WTC11 (cell line): ENCODE measurements around the gene MCM7. TPM values are rescaled to one million over a fixed set of nuclear protein-coding genes. Genes with fewer than 3 reads are reported as not detected.

Experiments used
- ATAC-seq: fragments of 200-7000 bp; cut with Tn5 transposase; 2 replicates; pipeline ENCODE4 v1.10.0; 2021; ENCODE audit warnings: mild to moderate bottlenecking, moderate library complexity
- CTCF ChIA-PET: fragments of 300-600 bp; sonication (Branson Sonifier 250); formaldehyde crosslinking; loops from one replicate; lab custom pipeline; 2021; ENCODE audit warnings: antibody characterized with exemption; lab: Charles Lee
- POLR2A ChIA-PET: fragments of 350-600 bp; sonication (Branson Sonifier 250); formaldehyde crosslinking; loops from one replicate; lab custom pipeline; 2021; ENCODE audit warnings: antibody characterized with exemption; lab: Charles Lee
- DNase-seq: peaks from one replicate; pipeline ENCODE4 v3.0.0; 2021; ENCODE audit warnings: low spot score
- H3K27ac Mint-ChIP-seq: 2 replicates; pipeline ENCODE4 v1.8.0; 2021; ENCODE audit warnings: mixed read lengths
- H3K27me3 Mint-ChIP-seq: 2 replicates; pipeline ENCODE4 v1.8.0; 2021; ENCODE audit warnings: low read depth, mild to moderate bottlenecking, moderate library complexity, mixed read lengths
- H3K36me3 Mint-ChIP-seq: 2 replicates; pipeline ENCODE4 v1.8.0; 2021; ENCODE audit warnings: mixed read lengths
- H3K4me1 Mint-ChIP-seq: 2 replicates; pipeline ENCODE4 v1.8.0; 2022; ENCODE audit warnings: mixed read lengths
- H3K4me3 Mint-ChIP-seq: 2 replicates; pipeline ENCODE4 v1.8.0; 2021; ENCODE audit warnings: mild to moderate bottlenecking, moderate library complexity, mixed read lengths
- H3K9me3 Mint-ChIP-seq: 2 replicates; pipeline ENCODE4 v1.8.0; 2021; ENCODE audit warnings: mixed read lengths
- AFF4 ChIP-seq: sonication (generic); formaldehyde crosslinking; IDR thresholded peaks from 2 replicates; pipeline ENCODE4 v1.8.1; 2023; ENCODE audit warnings: mild to moderate bottlenecking, missing genetic modification reagents, borderline replicate concordance
- GTF2I ChIP-seq: fragments of 250-450 bp; sonication (Bioruptor Pico); conservative IDR thresholded peaks from 2 replicates; pipeline ENCODE4 v1.4.0; 2021; ENCODE audit warnings: mild to moderate bottlenecking
- IRF1 ChIP-seq: sonication (generic); formaldehyde crosslinking; IDR thresholded peaks from 2 replicates; pipeline ENCODE4 v1.8.0; 2023; ENCODE audit warnings: missing genetic modification reagents
- JAZF1 ChIP-seq: fragments of 250-450 bp; sonication (Bioruptor Pico); IDR thresholded peaks from 2 replicates; pipeline ENCODE4 v1.9.0; 2021; ENCODE audit warnings: moderate library complexity, mild to moderate bottlenecking, inconsistent platforms
- KAT7 ChIP-seq: sonication (generic); formaldehyde crosslinking; IDR thresholded peaks from 2 replicates; pipeline ENCODE4 v1.8.1; 2023; ENCODE audit warnings: missing genetic modification reagents, mild to moderate bottlenecking, borderline replicate concordance
- MAX ChIP-seq: sonication (generic); formaldehyde crosslinking; IDR thresholded peaks from 2 replicates; pipeline ENCODE4 v1.8.0; 2022; ENCODE audit warnings: mild to moderate bottlenecking, missing genetic modification reagents
- NR2C2 ChIP-seq: sonication (generic); formaldehyde crosslinking; IDR thresholded peaks from 2 replicates; pipeline ENCODE4 v1.8.0; 2022; ENCODE audit warnings: mild to moderate bottlenecking, missing genetic modification reagents
- SMAD4 ChIP-seq: sonication (generic); formaldehyde crosslinking; IDR thresholded peaks from 2 replicates; pipeline ENCODE4 v1.8.0; 2022; ENCODE audit warnings: mild to moderate bottlenecking, missing genetic modification reagents
- ZNF121 ChIP-seq: sonication (generic); formaldehyde crosslinking; IDR thresholded peaks from 2 replicates; pipeline ENCODE4 v1.8.0; 2023; ENCODE audit warnings: missing genetic modification reagents
- ZNF423 ChIP-seq: fragments of 250-450 bp; sonication (Bioruptor Pico); IDR thresholded peaks from 2 replicates; pipeline ENCODE4 v2.1.2; 2022; ENCODE audit warnings: mild to moderate bottlenecking, moderate library complexity
- total RNA-seq: library from RNA; stranded (reverse); gene quantifications from 3 replicates; pipeline ENCODE4 v1.2.3, GENCODE V29; 2021
- TF ChIP-seq, protein P1 (sequence below): sonication (generic); formaldehyde crosslinking; IDR thresholded peaks from 2 replicates; pipeline ENCODE4 v1.8.1; 2023; ENCODE audit warnings: mild to moderate bottlenecking, moderate library complexity, missing genetic modification reagents
- TF ChIP-seq, protein P2 (sequence below): sonication (generic); formaldehyde crosslinking; IDR thresholded peaks from 2 replicates; pipeline ENCODE4 v1.8.0; 2022; ENCODE audit warnings: mild to moderate bottlenecking, missing genetic modification reagents
- TF ChIP-seq, protein P3 (sequence below): sonication (generic); formaldehyde crosslinking; conservative IDR thresholded peaks from 2 replicates; pipeline ENCODE4 v1.8.1; 2023; ENCODE audit warnings: mild to moderate bottlenecking, low read depth, missing genetic modification reagents, moderate library complexity
- TF ChIP-seq, protein P4 (sequence below): fragments of 250-450 bp; sonication (Bioruptor Pico); IDR thresholded peaks from 2 replicates; pipeline ENCODE4 v1.8.0; 2021; ENCODE audit warnings: mild to moderate bottlenecking
- TF ChIP-seq, protein P5 (sequence below): fragments of 250-450 bp; sonication (Bioruptor Pico); IDR thresholded peaks from 2 replicates; pipeline ENCODE4 v1.9.0; 2021; ENCODE audit warnings: mild to moderate bottlenecking

The MCM7 gene
- total RNA-seq, 1 experiment from 2014 or later = 351 TPM

- ATAC-seq = peak; percentile 61
- TF ChIP-seq MAX = no peak
- peak; percentile 20; the same call in 1 of the 2 replicates for TF ChIP-seq ZNF121 (CRISPR knock-in tag)
- TF ChIP-seq, protein P1, sequence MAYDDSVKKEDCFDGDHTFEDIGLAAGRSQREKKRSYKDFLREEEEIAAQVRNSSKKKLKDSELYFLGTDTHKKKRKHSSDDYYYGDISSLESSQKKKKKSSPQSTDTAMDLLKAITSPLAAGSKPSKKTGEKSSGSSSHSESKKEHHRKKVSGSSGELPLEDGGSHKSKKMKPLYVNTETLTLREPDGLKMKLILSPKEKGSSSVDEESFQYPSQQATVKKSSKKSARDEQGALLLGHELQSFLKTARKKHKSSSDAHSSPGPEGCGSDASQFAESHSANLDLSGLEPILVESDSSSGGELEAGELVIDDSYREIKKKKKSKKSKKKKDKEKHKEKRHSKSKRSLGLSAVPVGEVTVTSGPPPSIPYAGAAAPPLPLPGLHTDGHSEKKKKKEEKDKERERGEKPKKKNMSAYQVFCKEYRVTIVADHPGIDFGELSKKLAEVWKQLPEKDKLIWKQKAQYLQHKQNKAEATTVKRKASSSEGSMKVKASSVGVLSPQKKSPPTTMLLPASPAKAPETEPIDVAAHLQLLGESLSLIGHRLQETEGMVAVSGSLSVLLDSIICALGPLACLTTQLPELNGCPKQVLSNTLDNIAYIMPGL (CRISPR knock-in tag) = no peak
- no peak for TF ChIP-seq SMAD4 (CRISPR knock-in tag)
- Mint-ChIP-seq H3K36me3 (peaks cover 58% of the 10 kb centered on the region), H3K4me1 (no peaks in the 10 kb centered on the region), H3K9me3 (no peaks in the 10 kb centered on the region), H3K4me3 (no peak overlapping the region), H3K27ac (no peak overlapping the region), H3K27me3 (no peaks in the 10 kb centered on the region)
- no peak for DNase-seq
- ChIA-PET CTCF (no interaction called here), POLR2A (no interaction called here)
These were observed 8.4 kb upstream of the MCM7 start for GRCh38 chr7:100109521-100110163.

- Mint-ChIP-seq H3K27ac (no peak overlapping the region; the same call in 1 of the 2 replicates), H3K4me3 (no peak overlapping the region), H3K4me1 (no peaks in the 10 kb centered on the region; the same call in 1 of the 2 replicates), H3K36me3 (peaks cover 57% of the 10 kb centered on the region), H3K9me3 (no peaks in the 10 kb centered on the region), H3K27me3 (no peaks in the 10 kb centered on the region)
- no peak for DNase-seq
- ChIA-PET POLR2A (no interaction called here), CTCF (no interaction called here)
- no peak for ATAC-seq
- TF ChIP-seq IRF1 (CRISPR knock-in tag) = no peak
- TF ChIP-seq, protein P2, sequence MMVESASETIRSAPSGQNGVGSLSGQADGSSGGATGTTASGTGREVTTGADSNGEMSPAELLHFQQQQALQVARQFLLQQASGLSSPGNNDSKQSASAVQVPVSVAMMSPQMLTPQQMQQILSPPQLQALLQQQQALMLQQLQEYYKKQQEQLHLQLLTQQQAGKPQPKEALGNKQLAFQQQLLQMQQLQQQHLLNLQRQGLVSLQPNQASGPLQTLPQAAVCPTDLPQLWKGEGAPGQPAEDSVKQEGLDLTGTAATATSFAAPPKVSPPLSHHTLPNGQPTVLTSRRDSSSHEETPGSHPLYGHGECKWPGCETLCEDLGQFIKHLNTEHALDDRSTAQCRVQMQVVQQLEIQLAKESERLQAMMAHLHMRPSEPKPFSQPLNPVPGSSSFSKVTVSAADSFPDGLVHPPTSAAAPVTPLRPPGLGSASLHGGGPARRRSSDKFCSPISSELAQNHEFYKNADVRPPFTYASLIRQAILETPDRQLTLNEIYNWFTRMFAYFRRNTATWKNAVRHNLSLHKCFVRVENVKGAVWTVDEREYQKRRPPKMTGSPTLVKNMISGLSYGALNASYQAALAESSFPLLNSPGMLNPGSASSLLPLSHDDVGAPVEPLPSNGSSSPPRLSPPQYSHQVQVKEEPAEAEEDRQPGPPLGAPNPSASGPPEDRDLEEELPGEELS (CRISPR knock-in tag) = no peak
- TF ChIP-seq, protein P3, sequence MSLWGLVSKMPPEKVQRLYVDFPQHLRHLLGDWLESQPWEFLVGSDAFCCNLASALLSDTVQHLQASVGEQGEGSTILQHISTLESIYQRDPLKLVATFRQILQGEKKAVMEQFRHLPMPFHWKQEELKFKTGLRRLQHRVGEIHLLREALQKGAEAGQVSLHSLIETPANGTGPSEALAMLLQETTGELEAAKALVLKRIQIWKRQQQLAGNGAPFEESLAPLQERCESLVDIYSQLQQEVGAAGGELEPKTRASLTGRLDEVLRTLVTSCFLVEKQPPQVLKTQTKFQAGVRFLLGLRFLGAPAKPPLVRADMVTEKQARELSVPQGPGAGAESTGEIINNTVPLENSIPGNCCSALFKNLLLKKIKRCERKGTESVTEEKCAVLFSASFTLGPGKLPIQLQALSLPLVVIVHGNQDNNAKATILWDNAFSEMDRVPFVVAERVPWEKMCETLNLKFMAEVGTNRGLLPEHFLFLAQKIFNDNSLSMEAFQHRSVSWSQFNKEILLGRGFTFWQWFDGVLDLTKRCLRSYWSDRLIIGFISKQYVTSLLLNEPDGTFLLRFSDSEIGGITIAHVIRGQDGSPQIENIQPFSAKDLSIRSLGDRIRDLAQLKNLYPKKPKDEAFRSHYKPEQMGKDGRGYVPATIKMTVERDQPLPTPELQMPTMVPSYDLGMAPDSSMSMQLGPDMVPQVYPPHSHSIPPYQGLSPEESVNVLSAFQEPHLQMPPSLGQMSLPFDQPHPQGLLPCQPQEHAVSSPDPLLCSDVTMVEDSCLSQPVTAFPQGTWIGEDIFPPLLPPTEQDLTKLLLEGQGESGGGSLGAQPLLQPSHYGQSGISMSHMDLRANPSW (CRISPR knock-in tag) = no peak
- no peak for TF ChIP-seq AFF4 (CRISPR knock-in tag)
- TF ChIP-seq JAZF1 (CRISPR knock-in tag) = no peak
- TF ChIP-seq GTF2I (CRISPR knock-in tag) = no peak
- no peak for TF ChIP-seq NR2C2 (CRISPR knock-in tag)
- TF ChIP-seq ZNF423 (CRISPR knock-in tag) = no peak
- TF ChIP-seq, protein P4, sequence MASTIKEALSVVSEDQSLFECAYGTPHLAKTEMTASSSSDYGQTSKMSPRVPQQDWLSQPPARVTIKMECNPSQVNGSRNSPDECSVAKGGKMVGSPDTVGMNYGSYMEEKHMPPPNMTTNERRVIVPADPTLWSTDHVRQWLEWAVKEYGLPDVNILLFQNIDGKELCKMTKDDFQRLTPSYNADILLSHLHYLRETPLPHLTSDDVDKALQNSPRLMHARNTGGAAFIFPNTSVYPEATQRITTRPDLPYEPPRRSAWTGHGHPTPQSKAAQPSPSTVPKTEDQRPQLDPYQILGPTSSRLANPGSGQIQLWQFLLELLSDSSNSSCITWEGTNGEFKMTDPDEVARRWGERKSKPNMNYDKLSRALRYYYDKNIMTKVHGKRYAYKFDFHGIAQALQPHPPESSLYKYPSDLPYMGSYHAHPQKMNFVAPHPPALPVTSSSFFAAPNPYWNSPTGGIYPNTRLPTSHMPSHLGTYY (CRISPR knock-in tag) = no peak
- no peak for TF ChIP-seq KAT7
- TF ChIP-seq, protein P5, sequence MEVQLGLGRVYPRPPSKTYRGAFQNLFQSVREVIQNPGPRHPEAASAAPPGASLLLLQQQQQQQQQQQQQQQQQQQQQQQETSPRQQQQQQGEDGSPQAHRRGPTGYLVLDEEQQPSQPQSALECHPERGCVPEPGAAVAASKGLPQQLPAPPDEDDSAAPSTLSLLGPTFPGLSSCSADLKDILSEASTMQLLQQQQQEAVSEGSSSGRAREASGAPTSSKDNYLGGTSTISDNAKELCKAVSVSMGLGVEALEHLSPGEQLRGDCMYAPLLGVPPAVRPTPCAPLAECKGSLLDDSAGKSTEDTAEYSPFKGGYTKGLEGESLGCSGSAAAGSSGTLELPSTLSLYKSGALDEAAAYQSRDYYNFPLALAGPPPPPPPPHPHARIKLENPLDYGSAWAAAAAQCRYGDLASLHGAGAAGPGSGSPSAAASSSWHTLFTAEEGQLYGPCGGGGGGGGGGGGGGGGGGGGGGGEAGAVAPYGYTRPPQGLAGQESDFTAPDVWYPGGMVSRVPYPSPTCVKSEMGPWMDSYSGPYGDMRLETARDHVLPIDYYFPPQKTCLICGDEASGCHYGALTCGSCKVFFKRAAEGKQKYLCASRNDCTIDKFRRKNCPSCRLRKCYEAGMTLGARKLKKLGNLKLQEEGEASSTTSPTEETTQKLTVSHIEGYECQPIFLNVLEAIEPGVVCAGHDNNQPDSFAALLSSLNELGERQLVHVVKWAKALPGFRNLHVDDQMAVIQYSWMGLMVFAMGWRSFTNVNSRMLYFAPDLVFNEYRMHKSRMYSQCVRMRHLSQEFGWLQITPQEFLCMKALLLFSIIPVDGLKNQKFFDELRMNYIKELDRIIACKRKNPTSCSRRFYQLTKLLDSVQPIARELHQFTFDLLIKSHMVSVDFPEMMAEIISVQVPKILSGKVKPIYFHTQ (CRISPR knock-in tag) = no peak
These were observed 6.7 kb upstream of the MCM7 start for GRCh38 chr7:100107890-100108289.
